Epithelial cell of esophagus (primary cell): ENCODE data around the gene TAC4.
"Not testable (repeated sequence)": the region's sequence is repeated elsewhere in the genome, so short reads cannot be mapped to it uniquely, and the experiment has no call there.

Experiments used
- DNase-seq: peaks from one replicate; pipeline ENCODE4 v3.0.0; 2010; ENCODE audit warnings: low read depth
- H3K4me3 ChIP-seq: 2 replicates; pipeline ENCODE4 v1.5.1; 2011; ENCODE audit warnings: mild to moderate bottlenecking, low read length, control low read depth
- CTCF ChIP-seq: IDR thresholded peaks from 2 replicates; pipeline ENCODE4 v1.5.1; 2011; ENCODE audit warnings: low read depth, mild to moderate bottlenecking, low read length, control low read depth, inconsistent platforms; ENCODE audit not compliant: insufficient read depth; ENCODE audit errors: missing control alignments

TAC4 gene

GRCh38 chr17:49834118-49834743, 13.6 kb downstream of the TAC4 start:
- peak; percentile 80 for DNase-seq

GRCh38 chr17:49832840-49833599, 14.8 kb downstream of the TAC4 start:
- no peak for DNase-seq
- no peak for TF ChIP-seq CTCF

More at GRCh38 chr17:49834118-49834743, 13.6 kb downstream of the TAC4 start:
- TF ChIP-seq CTCF, result no peak
- H3K4me3 ChIP-seq, result no peak overlapping the region

GRCh38 chr17:49830605-49831004, 17.3 kb downstream of the TAC4 start:
- DNase-seq, result no peak
- TF ChIP-seq CTCF, result no peak
- no peak overlapping the region for H3K4me3 ChIP-seq

More at GRCh38 chr17:49832840-49833599, 14.8 kb downstream of the TAC4 start:
- H3K4me3 ChIP-seq, result no peak overlapping the region

GRCh38 chr17:49829026-49829425, 18.8 kb downstream of the TAC4 start:
- no peak for TF ChIP-seq CTCF
- no peak for DNase-seq
- H3K4me3 ChIP-seq, result no peak overlapping the region

GRCh38 chr17:49828325-49828724, 19.5 kb downstream of the TAC4 start:
- DNase-seq, result not testable (repeated sequence)

GRCh38 chr17:49825645-49826044, 22.2 kb downstream of the TAC4 start:
- DNase-seq, result no peak
- no peak overlapping the region for H3K4me3 ChIP-seq
- no peak for TF ChIP-seq CTCF

More at GRCh38 chr17:49828325-49828724, 19.5 kb downstream of the TAC4 start:
- H3K4me3 ChIP-seq, result not testable (repeated sequence)

- no peak for TF ChIP-seq CTCF
- no peak overlapping the region for H3K4me3 ChIP-seq
- no peak for DNase-seq
Observed at GRCh38 chr17:49823614-49824013, 24.3 kb downstream of the TAC4 start.
